ENCODE measurements around the gene HP1BP3. TPM values are rescaled to one million over a fixed set of nuclear protein-coding genes. Genes with fewer than 3 reads are reported as not detected.

Gene HP1BP3
- total and polyA plus RNA-seq, 2 experiments from 2014 or later, result 89.1 to 112 TPM

GRCh38 chr1:20704390-20705202 is 82.5 kb downstream of the HP1BP3 start:
- Histone ChIP-seq H3F3A (replicated peaks; ENCODE audit: low read depth) (no peaks in the 10 kb centered on the region), H2AFZ (no peak overlapping the region), H3K9me2 (ENCODE audit: insufficient read depth) (no peaks in the 10 kb centered on the region), H3K4me3 (no peak overlapping the region), H3K27ac (ENCODE audit: low read depth) (no peak overlapping the region), H3K4me2 (no peak overlapping the region), H3K4me1 (ENCODE audit: insufficient read depth) (no peaks in the 10 kb centered on the region), H4K20me1 (replicated peaks; ENCODE audit: insufficient read depth) (peaks cover 4% of the 10 kb centered on the region), H3K27me3 (ENCODE audit: insufficient read depth) (no peaks in the 10 kb centered on the region), H3K36me3 (ENCODE audit: insufficient read depth) (no peaks in the 10 kb centered on the region; the same call in 1 of the 2 replicates), H3K79me2 (replicated peaks; ENCODE audit: insufficient read depth) (no peaks in the 10 kb centered on the region)
- no peak overlapping the region for H3K27ac Mint-ChIP-seq
- no peaks in the 10 kb centered on the region for H3K4me1 Mint-ChIP-seq
- H3K4me3 Mint-ChIP-seq, result no peak overlapping the region
- DNase-seq (ENCODE audit: low spot score), result no peak
- peaks cover 24% of the 10 kb centered on the region for H3K36me3 Mint-ChIP-seq (ENCODE audit: low read depth)
- no peak for ATAC-seq
- peaks cover 8% of the 10 kb centered on the region for H3K27me3 Mint-ChIP-seq (ENCODE audit: insufficient read depth, low read depth, poor library complexity)
- 0 out of 3 replicates have a peak, but pooled peaks cover 2% of the 10 kb centered on the region for H3K9me3 Mint-ChIP-seq
- no peak for TF ChIP-seq REST (IDR thresholded peaks at IDR 0.05; ENCODE audit: unreplicated experiment)
- TF ChIP-seq, protein P1, sequence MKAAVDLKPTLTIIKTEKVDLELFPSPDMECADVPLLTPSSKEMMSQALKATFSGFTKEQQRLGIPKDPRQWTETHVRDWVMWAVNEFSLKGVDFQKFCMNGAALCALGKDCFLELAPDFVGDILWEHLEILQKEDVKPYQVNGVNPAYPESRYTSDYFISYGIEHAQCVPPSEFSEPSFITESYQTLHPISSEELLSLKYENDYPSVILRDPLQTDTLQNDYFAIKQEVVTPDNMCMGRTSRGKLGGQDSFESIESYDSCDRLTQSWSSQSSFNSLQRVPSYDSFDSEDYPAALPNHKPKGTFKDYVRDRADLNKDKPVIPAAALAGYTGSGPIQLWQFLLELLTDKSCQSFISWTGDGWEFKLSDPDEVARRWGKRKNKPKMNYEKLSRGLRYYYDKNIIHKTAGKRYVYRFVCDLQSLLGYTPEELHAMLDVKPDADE (IDR thresholded peaks at IDR 0.05), result no peak
- no peak for TF ChIP-seq JUNB (IDR thresholded peaks at IDR 0.05; ENCODE audit: unreplicated experiment)
- TF ChIP-seq, protein P2, sequence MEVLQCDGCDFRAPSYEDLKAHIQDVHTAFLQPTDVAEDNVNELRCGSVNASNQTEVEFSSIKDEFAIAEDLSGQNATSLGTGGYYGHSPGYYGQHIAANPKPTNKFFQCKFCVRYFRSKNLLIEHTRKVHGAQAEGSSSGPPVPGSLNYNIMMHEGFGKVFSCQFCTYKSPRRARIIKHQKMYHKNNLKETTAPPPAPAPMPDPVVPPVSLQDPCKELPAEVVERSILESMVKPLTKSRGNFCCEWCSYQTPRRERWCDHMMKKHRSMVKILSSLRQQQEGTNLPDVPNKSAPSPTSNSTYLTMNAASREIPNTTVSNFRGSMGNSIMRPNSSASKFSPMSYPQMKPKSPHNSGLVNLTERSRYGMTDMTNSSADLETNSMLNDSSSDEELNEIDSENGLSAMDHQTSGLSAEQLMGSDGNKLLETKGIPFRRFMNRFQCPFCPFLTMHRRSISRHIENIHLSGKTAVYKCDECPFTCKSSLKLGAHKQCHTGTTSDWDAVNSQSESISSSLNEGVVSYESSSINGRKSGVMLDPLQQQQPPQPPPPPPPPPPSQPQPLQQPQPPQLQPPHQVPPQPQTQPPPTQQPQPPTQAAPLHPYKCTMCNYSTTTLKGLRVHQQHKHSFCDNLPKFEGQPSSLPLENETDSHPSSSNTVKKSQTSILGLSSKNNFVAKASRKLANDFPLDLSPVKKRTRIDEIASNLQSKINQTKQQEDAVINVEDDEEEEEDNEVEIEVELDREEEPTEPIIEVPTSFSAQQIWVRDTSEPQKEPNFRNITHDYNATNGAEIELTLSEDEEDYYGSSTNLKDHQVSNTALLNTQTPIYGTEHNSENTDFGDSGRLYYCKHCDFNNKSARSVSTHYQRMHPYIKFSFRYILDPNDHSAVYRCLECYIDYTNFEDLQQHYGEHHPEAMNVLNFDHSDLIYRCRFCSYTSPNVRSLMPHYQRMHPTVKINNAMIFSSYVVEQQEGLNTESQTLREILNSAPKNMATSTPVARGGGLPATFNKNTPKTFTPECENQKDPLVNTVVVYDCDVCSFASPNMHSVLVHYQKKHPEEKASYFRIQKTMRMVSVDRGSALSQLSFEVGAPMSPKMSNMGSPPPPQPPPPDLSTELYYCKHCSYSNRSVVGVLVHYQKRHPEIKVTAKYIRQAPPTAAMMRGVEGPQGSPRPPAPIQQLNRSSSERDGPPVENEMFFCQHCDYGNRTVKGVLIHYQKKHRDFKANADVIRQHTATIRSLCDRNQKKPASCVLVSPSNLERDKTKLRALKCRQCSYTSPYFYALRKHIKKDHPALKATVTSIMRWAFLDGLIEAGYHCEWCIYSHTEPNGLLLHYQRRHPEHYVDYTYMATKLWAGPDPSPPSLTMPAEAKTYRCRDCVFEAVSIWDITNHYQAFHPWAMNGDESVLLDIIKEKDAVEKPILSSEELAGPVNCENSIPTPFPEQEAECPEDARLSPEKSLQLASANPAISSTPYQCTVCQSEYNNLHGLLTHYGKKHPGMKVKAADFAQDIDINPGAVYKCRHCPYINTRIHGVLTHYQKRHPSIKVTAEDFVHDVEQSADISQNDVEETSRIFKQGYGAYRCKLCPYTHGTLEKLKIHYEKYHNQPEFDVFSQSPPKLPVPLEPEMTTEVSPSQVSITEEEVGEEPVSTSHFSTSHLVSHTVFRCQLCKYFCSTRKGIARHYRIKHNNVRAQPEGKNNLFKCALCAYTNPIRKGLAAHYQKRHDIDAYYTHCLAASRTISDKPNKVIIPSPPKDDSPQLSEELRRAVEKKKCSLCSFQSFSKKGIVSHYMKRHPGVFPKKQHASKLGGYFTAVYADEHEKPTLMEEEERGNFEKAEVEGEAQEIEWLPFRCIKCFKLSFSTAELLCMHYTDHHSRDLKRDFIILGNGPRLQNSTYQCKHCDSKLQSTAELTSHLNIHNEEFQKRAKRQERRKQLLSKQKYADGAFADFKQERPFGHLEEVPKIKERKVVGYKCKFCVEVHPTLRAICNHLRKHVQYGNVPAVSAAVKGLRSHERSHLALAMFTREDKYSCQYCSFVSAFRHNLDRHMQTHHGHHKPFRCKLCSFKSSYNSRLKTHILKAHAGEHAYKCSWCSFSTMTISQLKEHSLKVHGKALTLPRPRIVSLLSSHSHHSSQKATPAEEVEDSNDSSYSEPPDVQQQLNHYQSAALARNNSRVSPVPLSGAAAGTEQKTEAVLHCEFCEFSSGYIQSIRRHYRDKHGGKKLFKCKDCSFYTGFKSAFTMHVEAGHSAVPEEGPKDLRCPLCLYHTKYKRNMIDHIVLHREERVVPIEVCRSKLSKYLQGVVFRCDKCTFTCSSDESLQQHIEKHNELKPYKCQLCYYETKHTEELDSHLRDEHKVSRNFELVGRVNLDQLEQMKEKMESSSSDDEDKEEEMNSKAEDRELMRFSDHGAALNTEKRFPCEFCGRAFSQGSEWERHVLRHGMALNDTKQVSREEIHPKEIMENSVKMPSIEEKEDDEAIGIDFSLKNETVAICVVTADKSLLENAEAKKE (CRISPR knock-in tag; IDR thresholded peaks at IDR 0.05), result no peak
- no peak for TF ChIP-seq EZH2phosphoT487 (IDR thresholded peaks at IDR 0.05; ENCODE audit: unreplicated experiment)
- TF ChIP-seq ZNF114 (CRISPR knock-in tag; IDR thresholded peaks at IDR 0.05), result no peak
- TF ChIP-seq STAT1 (IDR thresholded peaks at IDR 0.05; ENCODE audit: unreplicated experiment), result no peak
- no peak for TF ChIP-seq ZNF331 (CRISPR knock-in tag; IDR thresholded peaks at IDR 0.05; ENCODE audit: low read depth)
- TF ChIP-seq EZH2 (IDR thresholded peaks at IDR 0.05; ENCODE audit: low read depth, unreplicated experiment), result no peak
- TF ChIP-seq NANOG (IDR thresholded peaks at IDR 0.05; ENCODE audit: borderline replicate concordance), result no peak
- TF ChIP-seq POLR2AphosphoS5 (IDR thresholded peaks at IDR 0.05; ENCODE audit: low read depth), result no peak
- TF ChIP-seq CREB1 (CRISPR knock-in tag; IDR thresholded peaks at IDR 0.05; ENCODE audit: low read depth), result no peak
- TF ChIP-seq, protein P3, sequence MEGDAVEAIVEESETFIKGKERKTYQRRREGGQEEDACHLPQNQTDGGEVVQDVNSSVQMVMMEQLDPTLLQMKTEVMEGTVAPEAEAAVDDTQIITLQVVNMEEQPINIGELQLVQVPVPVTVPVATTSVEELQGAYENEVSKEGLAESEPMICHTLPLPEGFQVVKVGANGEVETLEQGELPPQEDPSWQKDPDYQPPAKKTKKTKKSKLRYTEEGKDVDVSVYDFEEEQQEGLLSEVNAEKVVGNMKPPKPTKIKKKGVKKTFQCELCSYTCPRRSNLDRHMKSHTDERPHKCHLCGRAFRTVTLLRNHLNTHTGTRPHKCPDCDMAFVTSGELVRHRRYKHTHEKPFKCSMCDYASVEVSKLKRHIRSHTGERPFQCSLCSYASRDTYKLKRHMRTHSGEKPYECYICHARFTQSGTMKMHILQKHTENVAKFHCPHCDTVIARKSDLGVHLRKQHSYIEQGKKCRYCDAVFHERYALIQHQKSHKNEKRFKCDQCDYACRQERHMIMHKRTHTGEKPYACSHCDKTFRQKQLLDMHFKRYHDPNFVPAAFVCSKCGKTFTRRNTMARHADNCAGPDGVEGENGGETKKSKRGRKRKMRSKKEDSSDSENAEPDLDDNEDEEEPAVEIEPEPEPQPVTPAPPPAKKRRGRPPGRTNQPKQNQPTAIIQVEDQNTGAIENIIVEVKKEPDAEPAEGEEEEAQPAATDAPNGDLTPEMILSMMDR (conservative IDR thresholded peaks at IDR 0.05; ENCODE audit: low read depth in 2 of 2), result no peak
